ENCODE data around the gene TSSC4. TPM values are rescaled to one million over a fixed set of nuclear protein-coding genes. Genes with fewer than 3 reads are reported as not detected.

The TSSC4 gene
- total and polyA plus RNA-seq, 2 of the 13 experiments (the other 11 are each of a cell fraction or from before 2014, with no cell fraction given) = 16.2 to 58.6 TPM

- TF ChIP-seq DMTF1 (CRISPR knock-in tag; IDR thresholded peaks at IDR 0.05) = no peak
- no peak for TF ChIP-seq ZBTB49 (CRISPR knock-in tag; IDR thresholded peaks at IDR 0.05; ENCODE audit: borderline replicate concordance)
- TF ChIP-seq MAZ (IDR thresholded peaks at IDR 0.05; ENCODE audit: borderline replicate concordance, low read depth, low read length) = peak; percentile 73; the same call in 1 of the 2 replicates
- peak; percentile 96 for TF ChIP-seq MAZ (CRISPR knock-in tag; IDR thresholded peaks at IDR 0.05; ENCODE audit: low read depth)
- TF ChIP-seq ZNF746 (CRISPR knock-in tag; IDR thresholded peaks at IDR 0.05) = no peak
- no peak for TF ChIP-seq PRMT3 (CRISPR knock-in tag; IDR thresholded peaks at IDR 0.05; ENCODE audit: borderline replicate concordance, low read depth)
- peak; percentile 83 for TF ChIP-seq MXI1 (IDR thresholded peaks at IDR 0.05; ENCODE audit: borderline replicate concordance, low read depth, low read length)
- TF ChIP-seq STAT5B (CRISPR knock-in tag; IDR thresholded peaks at IDR 0.05) = no peak
- no peak for TF ChIP-seq BCL3 (CRISPR knock-in tag; IDR thresholded peaks at IDR 0.05)
- peak; percentile 53; the same call in 1 of the 2 replicates for TF ChIP-seq TFDP2 (CRISPR knock-in tag; IDR thresholded peaks at IDR 0.05)
- peak; percentile 66; the same call in 1 of the 2 replicates for TF ChIP-seq ZNF709 (CRISPR knock-in tag; IDR thresholded peaks at IDR 0.05)
- peak; percentile 56; the same call in 1 of the 2 replicates for TF ChIP-seq GLI4 (CRISPR knock-in tag; IDR thresholded peaks at IDR 0.05; ENCODE audit: borderline replicate concordance)
- TF ChIP-seq TRIM22 (IDR thresholded peaks at IDR 0.05) = no peak
- 0 out of 2 replicates have a peak, but pooled peaks have one; percentile 76 for TF ChIP-seq ZNF597 (CRISPR knock-in tag; IDR thresholded peaks at IDR 0.05)
- TF ChIP-seq PCBP2 (optimal IDR thresholded peaks at IDR 0.05; ENCODE audit: low read depth, low read length, poor library complexity, severe bottlenecking) = no peak
- no peak for TF ChIP-seq GRHL1 (CRISPR knock-in tag; conservative IDR thresholded peaks at IDR 0.05)
Measured at GRCh38 chr11:2400069-2400761, at the start of gene TSSC4 (continued).

Measured in HepG2 (cell line).